ENCODE measurements around the gene TMUB2.

Gene TMUB2

DNA sequence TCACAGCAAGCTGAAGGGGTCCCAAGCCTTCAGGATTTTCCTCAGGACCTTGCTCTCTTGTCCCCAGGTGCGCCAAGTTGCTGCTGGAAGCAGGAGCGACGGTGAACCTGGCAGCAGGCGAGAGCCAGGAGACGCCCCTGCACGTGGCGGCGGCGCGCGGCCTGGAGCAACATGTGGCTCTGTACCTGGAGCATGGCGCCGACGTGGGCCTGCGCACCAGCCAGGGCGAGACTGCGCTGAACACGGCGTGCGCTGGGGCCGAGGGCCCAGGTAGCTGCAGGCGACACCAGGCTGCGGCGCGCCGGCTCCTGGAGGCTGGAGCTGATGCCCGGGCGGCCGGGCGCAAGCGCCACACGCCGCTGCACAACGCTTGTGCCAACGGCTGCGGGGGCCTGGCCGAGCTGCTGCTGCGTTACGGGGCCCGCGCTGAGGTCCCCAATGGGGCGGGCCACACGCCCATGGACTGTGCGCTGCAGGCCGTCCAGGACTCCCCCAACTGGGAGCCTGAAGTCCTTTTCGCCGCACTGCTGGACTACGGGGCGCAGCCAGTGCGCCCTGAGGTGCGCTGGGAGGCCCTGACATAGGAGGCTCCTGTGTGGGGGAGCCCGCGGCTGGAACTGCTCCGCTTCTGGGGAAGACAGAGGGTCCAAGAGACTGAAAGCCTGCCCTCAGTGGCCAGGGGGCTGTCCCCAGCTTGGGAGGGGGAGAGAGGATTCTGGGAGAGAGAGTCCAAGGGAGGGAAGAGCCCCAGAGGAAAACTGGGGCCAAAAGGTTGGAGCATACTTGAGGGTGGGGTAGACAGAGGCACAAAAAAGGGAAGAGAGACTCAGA, 9.9 kb upstream of the TMUB2 start:
- DNase-seq, result no peak

DNA sequence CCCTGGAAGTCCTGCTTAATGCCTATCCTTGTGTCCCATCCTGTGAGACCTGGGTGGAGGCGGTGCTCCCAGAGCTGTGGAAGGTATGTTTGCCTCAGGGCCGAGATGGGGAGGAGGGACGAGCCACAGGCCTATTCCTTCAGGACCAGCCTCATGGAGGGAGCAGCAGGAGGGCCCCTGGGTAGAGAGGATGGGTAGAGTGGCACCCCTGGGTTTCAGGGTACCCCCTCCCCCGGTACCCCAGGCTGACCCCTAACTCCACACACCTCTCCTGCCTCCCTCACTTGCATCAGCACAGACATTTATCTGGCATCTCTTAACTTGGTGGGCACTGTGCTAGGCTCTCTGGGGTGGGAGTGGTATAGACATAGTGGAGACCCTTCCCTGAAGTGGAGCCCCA, 9.1 kb upstream of the TMUB2 start:
- no peak for DNase-seq

DNA sequence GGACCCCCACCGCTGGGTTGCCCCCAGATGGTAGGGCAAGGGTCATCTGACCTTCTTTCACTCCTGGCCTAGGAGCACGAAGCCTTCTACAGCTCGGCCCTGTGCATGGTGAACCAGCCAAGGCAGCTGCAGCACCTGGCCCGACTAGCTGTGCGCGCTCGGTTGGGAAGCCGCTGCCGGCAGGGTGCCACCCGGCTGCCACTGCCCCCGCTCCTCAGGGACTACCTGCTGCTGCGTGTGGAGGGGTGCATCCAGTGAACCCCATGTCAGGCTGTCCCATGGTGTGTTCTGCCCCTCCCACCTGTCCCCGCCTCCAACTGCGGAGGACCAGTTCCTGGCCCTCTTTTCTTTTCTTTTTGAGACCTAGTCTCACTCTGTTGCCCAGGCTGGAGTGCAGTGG, 8.6 kb upstream of the TMUB2 start:
- no peak for DNase-seq

DNA sequence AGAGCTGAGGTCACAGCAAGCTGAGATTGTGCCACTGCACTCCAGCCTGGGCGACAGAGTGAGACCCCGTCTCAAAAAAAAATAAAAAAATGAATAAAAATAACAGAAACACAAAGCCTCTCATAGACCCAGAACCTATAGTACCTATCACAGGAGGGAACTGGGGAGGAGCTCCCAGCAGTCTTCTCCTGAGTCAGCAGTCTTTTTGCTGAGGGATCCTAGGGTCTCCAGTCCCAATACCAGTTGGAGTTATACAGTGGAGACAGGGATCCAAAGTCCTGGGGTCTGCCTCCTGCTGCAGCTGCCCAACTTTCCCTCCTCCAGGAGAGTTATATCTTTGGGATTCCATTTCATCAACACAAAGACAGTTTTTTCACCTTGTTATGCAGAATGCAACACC, 3.7 kb upstream of the TMUB2 start:
- DNase-seq, result no peak

DNA sequence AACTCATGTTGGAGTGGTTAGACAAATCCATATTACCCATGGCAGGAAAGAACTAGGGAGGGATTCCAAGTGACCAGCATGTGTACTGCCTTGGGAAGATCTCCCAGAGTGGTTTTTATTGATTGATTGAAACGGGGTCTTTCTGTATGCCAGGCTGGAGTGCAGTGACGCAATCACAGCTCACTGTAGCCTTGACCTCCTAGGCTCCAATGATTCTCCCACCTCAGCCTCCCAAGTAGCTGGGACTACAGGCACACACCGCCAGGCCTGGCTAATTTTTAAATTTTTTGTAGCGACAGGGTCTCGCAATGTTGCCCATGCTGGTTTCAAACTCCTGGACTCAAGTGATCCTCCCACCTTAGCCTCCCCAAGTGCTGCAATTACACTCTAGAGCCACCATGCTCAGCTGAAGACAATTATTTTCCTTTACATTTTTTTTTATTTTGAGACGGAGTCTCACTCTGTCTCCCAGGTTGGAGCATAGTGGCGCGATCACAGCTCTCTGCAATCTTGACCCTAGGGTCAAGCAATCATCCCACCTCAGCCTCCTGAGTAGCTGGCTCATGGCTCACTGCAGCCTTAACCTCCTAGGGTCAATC, 2.5 kb upstream of the TMUB2 start:
- DNase-seq, result no peak

DNA sequence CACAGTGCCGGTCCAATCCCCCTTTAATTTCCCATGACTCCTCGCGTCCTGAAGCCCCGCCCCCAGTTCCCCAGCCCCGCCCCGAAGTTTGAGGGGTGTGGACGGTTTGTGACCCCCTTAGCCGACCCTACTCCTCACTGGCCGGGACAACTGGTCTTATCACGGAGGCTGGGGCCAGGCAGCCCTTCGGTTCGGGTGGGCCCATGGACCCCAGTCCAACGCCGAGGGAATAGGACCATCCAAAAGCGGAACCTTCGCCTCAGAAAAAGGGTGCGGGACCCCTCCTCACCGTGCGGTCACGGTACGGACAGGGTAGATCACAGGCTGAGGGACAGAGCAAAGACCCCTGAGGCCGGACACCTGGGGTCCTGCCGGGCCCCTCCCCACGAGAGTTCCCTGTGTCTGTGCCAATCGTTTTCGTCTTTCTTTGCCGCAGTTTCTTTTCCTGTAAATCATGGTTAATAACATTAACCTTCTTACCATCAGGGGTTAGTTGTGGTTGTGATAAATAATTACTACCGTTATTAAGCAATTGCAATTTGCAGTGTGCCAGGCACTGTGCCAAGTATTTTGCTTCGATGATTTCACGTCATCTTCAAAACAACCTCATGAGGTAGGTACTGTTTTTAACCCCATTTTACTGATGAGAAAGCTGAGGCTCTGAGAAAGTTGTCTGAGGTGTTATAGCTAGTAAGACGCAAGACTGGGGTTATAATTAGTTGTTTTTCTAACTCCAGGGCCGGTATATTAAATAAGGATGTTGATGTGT, 543 bp downstream of the TMUB2 start:
- peak in 1 of 2 donors; percentile 14 for DNase-seq

DNA sequence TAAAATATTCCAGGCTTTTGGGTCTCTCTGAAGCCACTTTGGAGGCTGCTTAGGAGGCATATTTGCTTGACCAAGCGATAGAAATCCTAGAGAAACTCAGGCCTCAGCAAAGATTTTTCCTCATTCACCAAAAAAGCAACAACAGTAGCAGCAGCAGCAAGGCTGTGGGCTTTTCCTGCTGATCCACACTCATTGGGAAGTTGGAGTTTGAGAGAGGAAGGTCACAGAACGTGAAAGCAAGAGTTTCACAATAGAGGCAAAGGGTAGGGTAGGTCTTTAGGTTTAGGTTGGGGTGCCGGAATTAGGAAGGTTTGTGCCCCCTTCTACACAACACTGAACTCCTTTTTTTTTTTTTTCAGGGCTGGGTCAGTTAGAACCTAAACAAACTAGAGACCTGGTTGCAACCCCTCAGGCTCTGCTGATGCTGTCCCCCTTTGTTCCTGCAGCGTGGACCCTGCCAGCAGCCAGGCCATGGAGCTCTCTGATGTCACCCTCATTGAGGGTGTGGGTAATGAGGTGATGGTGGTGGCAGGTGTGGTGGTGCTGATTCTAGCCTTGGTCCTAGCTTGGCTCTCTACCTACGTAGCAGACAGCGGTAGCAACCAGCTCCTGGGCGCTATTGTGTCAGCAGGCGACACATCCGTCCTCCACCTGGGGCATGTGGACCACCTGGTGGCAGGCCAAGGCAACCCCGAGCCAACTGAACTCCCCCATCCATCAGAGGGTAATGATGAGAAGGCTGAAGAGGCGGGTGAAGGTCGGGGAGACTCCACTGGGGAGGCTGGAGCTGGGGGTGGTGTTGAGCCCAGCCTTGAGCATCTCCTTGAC, 2.0 kb downstream of the TMUB2 start:
- peak; percentile 32 to 48 for DNase-seq

- no peak for DNase-seq
Observed at GRCh38 chr17:44190481-44190880, 3.7 kb downstream of the TMUB2 start.

- DNase-seq, result no peak
Observed at GRCh38 chr17:44191369-44191768, 4.6 kb downstream of the TMUB2 start.

DNA sequence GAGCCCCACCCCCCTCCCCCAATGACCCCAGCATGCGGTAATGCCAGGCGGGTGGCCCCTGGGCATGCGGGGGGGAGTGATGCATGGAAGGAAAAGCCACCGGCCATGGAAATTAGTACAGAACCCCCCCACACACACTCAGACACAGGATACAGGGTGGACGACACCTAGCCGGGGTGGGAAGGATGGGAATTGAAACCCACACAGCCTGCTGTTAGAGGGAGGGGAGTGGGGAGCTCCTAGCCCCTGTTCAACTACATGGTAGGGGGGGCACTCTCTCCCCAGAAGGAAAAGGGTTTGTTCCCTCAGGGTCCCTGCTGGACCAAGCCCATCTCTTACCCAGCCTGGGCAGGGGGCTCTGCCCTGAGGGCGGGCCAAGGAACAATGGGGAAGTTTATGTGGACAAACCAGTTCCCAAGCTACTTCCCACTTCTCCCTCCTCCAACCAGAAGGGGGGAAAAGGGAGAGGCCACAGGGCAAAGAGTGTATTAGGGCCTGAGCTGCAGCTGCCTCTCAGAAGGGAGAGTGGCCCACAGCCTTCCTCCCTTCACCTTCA, 5.2 kb downstream of the TMUB2 start:
- peak; percentile 37 to 42 for DNase-seq

GRCh38 chr17:44192750-44193149, 6.0 kb downstream of the TMUB2 start:
- DNase-seq, result no peak

GRCh38 chr17:44193326-44194084, 6.7 kb downstream of the TMUB2 start:
- no peak for DNase-seq

- no peak for DNase-seq
Observed at GRCh38 chr17:44197107-44197506, 10.3 kb downstream of the TMUB2 start.

- peak; percentile 75 to 77 for DNase-seq
Observed at GRCh38 chr17:44197980-44198720, 11.4 kb downstream of the TMUB2 start.

DNA sequence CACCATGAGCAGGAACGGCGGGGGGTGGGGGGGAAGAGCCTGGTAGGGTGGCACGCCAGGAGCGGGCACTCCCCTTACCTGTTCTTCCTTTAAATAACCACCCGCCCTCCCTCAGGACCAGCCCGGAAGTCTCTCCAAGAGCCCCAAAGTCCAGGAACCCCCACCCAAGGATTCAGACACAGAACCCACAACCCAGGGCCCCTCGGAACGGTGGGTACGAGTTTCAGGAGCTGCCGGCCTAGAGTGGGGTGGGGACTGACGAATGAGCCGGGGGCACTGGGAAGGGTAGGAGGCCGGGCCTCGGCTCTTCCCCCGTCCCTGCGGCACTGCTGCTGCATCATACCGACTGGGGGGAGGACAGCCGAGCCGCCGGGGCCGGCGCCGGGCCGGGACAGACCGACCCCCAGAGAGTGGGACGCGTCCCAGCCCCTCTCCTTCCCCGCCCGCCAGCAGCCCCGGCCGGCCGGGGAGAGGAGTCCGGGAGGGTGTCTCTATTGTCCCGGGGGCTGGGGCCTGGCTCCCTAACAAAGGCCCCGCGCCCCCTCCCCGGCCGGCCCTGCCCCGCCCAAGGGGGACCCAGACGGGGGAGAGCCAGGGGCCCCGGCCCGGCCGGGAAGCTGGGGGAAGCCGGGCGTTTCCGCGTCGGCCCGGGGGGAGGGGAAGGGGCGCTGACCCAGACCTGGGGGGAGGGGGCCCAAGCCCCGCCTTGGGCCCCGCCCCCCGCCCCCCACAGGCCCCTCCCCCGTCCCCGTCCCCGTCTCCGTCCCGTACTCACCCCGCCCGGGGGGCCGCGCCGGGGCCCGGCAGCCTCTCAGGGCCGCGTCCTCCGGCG, 12.2 kb downstream of the TMUB2 start:
- DNase-seq, result peak; percentile 31 to 66

- peak; percentile 98 for DNase-seq
Observed at GRCh38 chr17:44199553-44200477, 13.0 kb downstream of the TMUB2 start, which contains the start of gene ATXN7L3. Gene ATXN7L3, minus strand, starts transcription at chr17:44199884. Its CDS starts 1,814 bp downstream, at chr17:44198070.

GRCh38 chr17:44200478-44201155, 13.8 kb downstream of the TMUB2 start:
- no peak for DNase-seq

DNA sequence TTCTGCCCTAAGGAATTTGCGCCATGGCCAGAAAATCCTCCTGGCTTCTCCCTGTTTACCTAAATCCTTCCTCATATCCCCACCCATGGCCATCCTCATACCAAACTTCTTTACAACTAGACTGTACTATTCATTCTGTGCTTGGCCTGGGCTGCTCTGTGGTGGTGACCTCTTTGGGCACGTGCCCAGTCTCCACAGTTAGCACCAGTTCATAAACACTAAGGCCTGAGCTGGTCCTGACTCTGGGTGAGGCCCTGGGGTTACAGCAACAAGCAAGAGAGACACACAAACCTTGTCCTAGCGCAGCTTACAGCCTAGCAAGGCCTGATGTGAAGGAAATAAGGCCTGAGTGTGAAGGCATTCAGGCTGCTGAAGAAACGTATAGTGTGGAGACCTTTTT, 16.0 kb downstream of the TMUB2 start:
- no peak for DNase-seq
